HUES64 (cell line): ENCODE measurements around the gene N4BP2.

Experiments used
- H3K27ac ChIP-seq: 2 replicates; pipeline ENCODE4 v1.7.0; 2013; ENCODE audit warnings: low read depth, low read length, inconsistent platforms
- H3K27me3 ChIP-seq: 2 replicates; pipeline ENCODE4 v1.6.1; 2013; ENCODE audit warnings: mild to moderate bottlenecking, low read length; ENCODE audit not compliant: insufficient read depth
- H3K36me3 ChIP-seq: 2 replicates; pipeline ENCODE4 v1.6.1; 2013; ENCODE audit warnings: mild to moderate bottlenecking, low read length; ENCODE audit not compliant: insufficient read depth
- H3K4me1 ChIP-seq: 2 replicates; pipeline ENCODE4 v1.6.1; 2013; ENCODE audit warnings: mild to moderate bottlenecking, low read length, moderate library complexity; ENCODE audit not compliant: insufficient read depth
- H3K4me3 ChIP-seq: 2 replicates; pipeline ENCODE4 v1.5.1; 2013; ENCODE audit warnings: mild to moderate bottlenecking, low read length, moderate library complexity
- H3K9ac ChIP-seq: 2 replicates; pipeline ENCODE4 v1.6.1; 2013; ENCODE audit warnings: mild to moderate bottlenecking, low read depth, low read length
- H3K9me3 ChIP-seq: 2 replicates; pipeline ENCODE4 v1.6.1; 2013; ENCODE audit warnings: low read depth, low read length; ENCODE audit not compliant: insufficient read depth
- WGBS: fragments of 150-250, 120-280 bp; methylation state at CpG from one replicate; pipeline ENCODE4 v1.1.7; 2013; ENCODE audit warnings: missing lambda C conversion rate; 5-methylcytosine and 5-hydroxymethylcytosine counted together

Gene N4BP2

DNA sequence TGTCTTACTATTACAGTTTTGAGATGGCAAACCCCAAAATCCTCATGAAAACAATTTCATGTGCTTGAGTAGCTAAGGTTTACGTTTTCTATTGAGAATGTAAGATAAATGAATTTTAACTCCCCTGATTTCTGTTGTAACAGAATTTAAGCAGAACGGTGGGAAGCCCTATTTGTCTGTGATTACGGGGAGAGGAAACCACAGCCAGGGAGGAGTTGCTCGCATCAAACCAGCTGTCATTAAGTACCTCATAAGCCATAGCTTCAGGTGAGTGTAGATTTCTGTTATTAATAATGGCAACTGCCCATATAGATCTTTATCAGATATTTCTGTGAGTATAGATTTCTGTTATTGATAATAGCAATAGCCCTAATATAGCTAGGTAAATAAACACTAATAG, 96.0 kb downstream of the N4BP2 start:
- 98% methylated on average over 4 of the region's 4 CpGs for WGBS
- Histone ChIP-seq H3K4me1 (no peaks in the 10 kb centered on the region), H3K9ac (no peak overlapping the region), H3K27ac (no peak overlapping the region), H3K27me3 (no peaks in the 10 kb centered on the region), H3K4me3 (no peak overlapping the region), H3K36me3 (peaks cover 65% of the 10 kb centered on the region), H3K9me3 (peaks cover 17% of the 10 kb centered on the region)

GRCh38 chr4:40157436-40157835, 100.8 kb downstream of the N4BP2 start:
- Histone ChIP-seq H3K4me1 (no peaks in the 10 kb centered on the region), H3K4me3 (no peak overlapping the region), H3K36me3 (peaks cover 38% of the 10 kb centered on the region), H3K27me3 (no peaks in the 10 kb centered on the region), H3K9ac (no peak overlapping the region), H3K9me3 (no peaks in the 10 kb centered on the region), H3K27ac (no peak overlapping the region)
- WGBS, result 92% methylated on average over 4 of the region's 4 CpGs

DNA sequence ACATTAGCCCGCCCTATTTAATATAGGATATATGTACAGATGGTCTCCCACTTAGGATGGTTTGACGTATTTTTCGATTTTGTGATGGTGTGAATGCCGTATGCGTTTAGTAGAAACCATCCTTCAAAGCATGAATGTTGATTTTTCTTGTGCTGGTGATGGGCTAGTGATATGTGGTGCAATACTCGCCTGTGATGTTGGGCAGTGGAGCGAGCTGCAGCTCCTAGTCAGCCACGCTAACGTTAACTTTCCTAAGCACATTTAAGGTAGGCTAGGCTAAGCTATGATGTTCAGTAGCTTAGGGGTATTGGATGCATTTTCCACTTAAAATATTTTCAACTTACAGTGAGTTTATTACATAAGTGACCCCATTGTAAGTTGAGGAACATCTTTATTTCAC, 103.6 kb downstream of the N4BP2 start:
- WGBS, result 95% methylated on average over 9 of the region's 9 CpGs
- Histone ChIP-seq H3K4me1 (peaks cover 3% of the 10 kb centered on the region; the same call in 1 of the 2 replicates), H3K36me3 (peaks cover 15% of the 10 kb centered on the region; the same call in 1 of the 2 replicates), H3K9ac (no peak overlapping the region), H3K4me3 (no peak overlapping the region), H3K27ac (no peak overlapping the region), H3K9me3 (no peaks in the 10 kb centered on the region), H3K27me3 (no peaks in the 10 kb centered on the region)

- no peak overlapping the region for H3K4me3 ChIP-seq
- peaks cover 9% of the 10 kb centered on the region; the same call in 1 of the 2 replicates for H3K36me3 ChIP-seq
- H3K9ac ChIP-seq, result no peak overlapping the region
- no peak overlapping the region for H3K27ac ChIP-seq
- peaks cover 7% of the 10 kb centered on the region; the same call in 1 of the 2 replicates for H3K9me3 ChIP-seq
- H3K4me1 ChIP-seq, result peaks cover 3% of the 10 kb centered on the region; the same call in 1 of the 2 replicates
- 92% methylated on average over 3 of the region's 3 CpGs for WGBS
- no peaks in the 10 kb centered on the region for H3K27me3 ChIP-seq
Observed at GRCh38 chr4:40164459-40164858, 107.8 kb downstream of the N4BP2 start.

DNA sequence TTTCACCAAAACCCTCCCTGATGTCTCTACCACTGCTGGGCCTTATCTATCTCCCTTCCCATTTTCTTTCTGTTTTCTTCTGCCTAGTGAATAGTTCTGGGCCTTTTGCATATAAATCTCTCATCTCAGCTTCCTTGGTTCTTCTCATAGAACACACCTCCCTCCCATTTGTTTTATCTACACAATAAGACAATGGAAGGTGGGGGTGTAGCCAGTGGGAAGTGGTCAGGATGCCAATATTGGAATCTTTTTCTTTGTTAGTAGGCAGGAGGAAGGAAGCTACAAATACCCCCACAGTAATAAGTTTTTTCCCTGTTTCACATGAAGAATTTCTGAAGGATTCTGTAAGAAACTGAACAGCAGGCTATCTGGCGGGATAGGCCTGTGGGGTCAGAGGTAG, 109.3 kb downstream of the N4BP2 start:
- Histone ChIP-seq H3K27ac (no peak overlapping the region), H3K4me3 (no peak overlapping the region), H3K4me1 (peaks cover 3% of the 10 kb centered on the region; the same call in 1 of the 2 replicates), H3K36me3 (peaks cover 8% of the 10 kb centered on the region; the same call in 1 of the 2 replicates), H3K9me3 (peaks cover 7% of the 10 kb centered on the region; the same call in 1 of the 2 replicates), H3K9ac (no peak overlapping the region), H3K27me3 (no peaks in the 10 kb centered on the region)
- WGBS, result 100% methylated on average over 1 of the region's 1 CpG

GRCh38 chr4:40168070-40168469, 111.4 kb downstream of the N4BP2 start:
- Histone ChIP-seq H3K27me3 (no peaks in the 10 kb centered on the region), H3K4me3 (no peak overlapping the region), H3K9me3 (peaks cover 7% of the 10 kb centered on the region; the same call in 1 of the 2 replicates), H3K36me3 (peaks cover 4% of the 10 kb centered on the region; the same call in 1 of the 2 replicates), H3K4me1 (peaks cover 3% of the 10 kb centered on the region; the same call in 1 of the 2 replicates), H3K9ac (no peak overlapping the region), H3K27ac (no peak overlapping the region)

DNA sequence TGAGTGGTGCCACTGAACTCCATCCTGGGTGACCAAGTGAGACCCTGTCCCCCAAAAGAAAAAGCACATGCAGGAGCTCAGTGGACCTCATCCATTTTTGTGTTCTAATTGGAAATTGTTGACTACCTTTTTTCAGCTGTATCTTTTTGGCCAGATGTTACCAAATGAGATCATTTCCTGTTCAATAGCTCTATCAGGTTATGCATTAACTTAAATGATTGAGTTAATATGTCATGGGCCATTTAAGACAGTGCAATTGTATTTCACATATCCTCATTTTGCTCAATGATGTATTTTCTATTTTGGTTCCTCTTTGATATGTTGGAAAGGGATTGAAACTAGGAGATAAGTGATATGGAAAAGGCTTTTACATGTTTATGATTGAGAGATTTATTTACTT, 113.9 kb downstream of the N4BP2 start:
- Histone ChIP-seq H3K4me3 (no peak overlapping the region), H3K27ac (no peak overlapping the region), H3K9ac (no peak overlapping the region), H3K4me1 (no peaks in the 10 kb centered on the region), H3K36me3 (peaks cover 4% of the 10 kb centered on the region; the same call in 1 of the 2 replicates), H3K9me3 (peaks cover 7% of the 10 kb centered on the region; the same call in 1 of the 2 replicates), H3K27me3 (no peaks in the 10 kb centered on the region)

DNA sequence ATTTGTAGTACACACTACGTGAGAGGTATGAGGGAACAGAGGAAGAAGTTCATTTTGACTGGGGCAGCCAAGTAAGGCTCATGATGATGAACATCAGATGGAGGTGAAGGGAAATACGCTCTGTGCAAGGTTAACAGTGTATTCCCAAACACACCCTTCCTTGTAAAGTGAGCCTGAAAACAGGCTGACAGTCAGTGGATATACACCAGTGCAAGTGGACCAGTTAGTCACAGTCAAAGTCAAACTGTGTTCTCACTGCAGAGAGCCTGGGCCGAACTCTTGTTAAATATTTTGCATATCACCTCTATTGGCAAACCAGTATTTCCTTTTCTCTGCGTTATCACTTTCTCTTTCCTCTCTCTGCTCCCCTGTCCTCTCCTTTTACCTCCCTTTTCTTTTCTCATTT, 116.8 kb downstream of the N4BP2 start:
- Histone ChIP-seq H3K9me3 (no peaks in the 10 kb centered on the region), H3K4me1 (peaks cover 4% of the 10 kb centered on the region; the same call in 1 of the 2 replicates), H3K27me3 (no peaks in the 10 kb centered on the region), H3K36me3 (no peaks in the 10 kb centered on the region), H3K4me3 (no peak overlapping the region), H3K9ac (no peak overlapping the region), H3K27ac (no peak overlapping the region)
- WGBS, result 91% methylated on average over 4 of the region's 4 CpGs

- WGBS, result 58% methylated on average over 10 of the region's 10 CpGs
- H3K36me3 ChIP-seq, result no peaks in the 10 kb centered on the region
- no peak overlapping the region for H3K4me3 ChIP-seq
- H3K27me3 ChIP-seq, result no peaks in the 10 kb centered on the region
- no peak overlapping the region for H3K27ac ChIP-seq
- no peaks in the 10 kb centered on the region for H3K9me3 ChIP-seq
- H3K9ac ChIP-seq, result no peak overlapping the region
- peaks cover 4% of the 10 kb centered on the region; the same call in 1 of the 2 replicates for H3K4me1 ChIP-seq
Observed at GRCh38 chr4:40176602-40177001, 120.0 kb downstream of the N4BP2 start.

GRCh38 chr4:40177591-40177990, 120.9 kb downstream of the N4BP2 start:
- Histone ChIP-seq H3K27me3 (no peaks in the 10 kb centered on the region), H3K27ac (no peak overlapping the region), H3K36me3 (no peaks in the 10 kb centered on the region), H3K4me3 (no peak overlapping the region), H3K4me1 (peaks cover 4% of the 10 kb centered on the region; the same call in 1 of the 2 replicates), H3K9me3 (no peaks in the 10 kb centered on the region), H3K9ac (no peak overlapping the region)
- WGBS, result 98% methylated on average over 2 of the region's 2 CpGs

GRCh38 chr4:40178672-40179071, 122.0 kb downstream of the N4BP2 start:
- Histone ChIP-seq H3K27ac (no peak overlapping the region), H3K4me1 (peaks cover 4% of the 10 kb centered on the region; the same call in 1 of the 2 replicates), H3K4me3 (no peak overlapping the region), H3K27me3 (no peaks in the 10 kb centered on the region), H3K36me3 (no peaks in the 10 kb centered on the region), H3K9me3 (no peaks in the 10 kb centered on the region), H3K9ac (no peak overlapping the region)
- WGBS, result 91% methylated on average over 5 of the region's 5 CpGs

DNA sequence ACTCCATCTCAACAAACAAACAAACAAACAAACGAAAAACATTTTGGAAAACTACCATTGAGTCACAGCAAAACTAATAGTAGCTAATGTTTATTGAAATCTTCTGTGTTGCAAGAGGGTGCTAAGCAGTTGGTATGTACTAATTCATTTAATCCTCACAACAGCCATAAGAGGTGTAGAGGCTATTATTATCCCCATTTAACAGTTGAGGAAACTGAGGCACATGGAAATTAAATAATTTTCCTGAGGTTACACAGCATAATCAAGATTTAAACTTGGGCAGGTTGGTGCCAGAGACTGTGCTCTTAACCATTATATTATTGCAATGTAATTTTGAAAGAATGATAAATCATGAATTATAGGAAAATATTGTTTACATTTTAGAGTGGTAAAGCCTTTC, 122.7 kb downstream of the N4BP2 start:
- Histone ChIP-seq H3K9ac (no peak overlapping the region), H3K9me3 (no peaks in the 10 kb centered on the region), H3K4me1 (peaks cover 4% of the 10 kb centered on the region; the same call in 1 of the 2 replicates), H3K27me3 (no peaks in the 10 kb centered on the region), H3K27ac (no peak overlapping the region), H3K36me3 (no peaks in the 10 kb centered on the region), H3K4me3 (no peak overlapping the region)
- no CpG with 5 or more reads among the region's 1 CpG for WGBS
